K562 (cell line): Measurements from ENCODE around the gene BICC1. TPM values are rescaled to one million over a fixed set of nuclear protein-coding genes. Genes with fewer than 3 reads are reported as not detected.

Source experiments
- ATAC-seq: fragments of 200-7000 bp; cut with Tn5 transposase; 3 replicates; pipeline ENCODE4 v1.9.1; 2020; ENCODE audit warnings: moderate library complexity
- BruUV-seq: library from RNA; stranded (reverse); fragments of 400-500 nt; replicated peaks from 2 replicates; lab custom pipeline; 2021; lab: Mats Ljungman, UMichigan
- CTCF ChIA-PET: fragments of 300-600 bp; formaldehyde crosslinking; extraction: SDS; loops from one replicate; lab custom pipeline; 2021; ENCODE audit warnings: low intra/inter-chr PET ratio; lab: Yijun Ruan, JAX
- POLR2A ChIA-PET: fragments of 300-600, 350-650 bp; sonication (Branson Sonifier 250); formaldehyde crosslinking; extraction: SDS; loops from one replicate; lab custom pipeline; 2021; ENCODE audit warnings: antibody characterized with exemption, inconsistent platforms; lab: Yijun Ruan, JAX
- DNase-seq, 4 experiments: peaks; one replicate each; pipeline versions ENCODE4 v3.0.0 to v3.0.0-alpha.2; 2011 to 2018; ENCODE audit warnings: low spot score in 3 of 4, mixed read lengths in 3 of 4; ENCODE audit errors: extremely low read depth in 1 of 4
- FAIRE-seq: peaks from 2 replicates; lab custom pipeline; 2011; peaks lifted over from hg19 to GRCh38; lab: Jason Lieb, UNC
- H2AFZ ChIP-seq: 2 replicates; pipeline ENCODE4 v1.6.0; 2011; ENCODE audit warnings: low read depth, low read length, control low read depth, inconsistent platforms
- H3K27ac ChIP-seq: fragments of 200-600 bp; 3 replicates; pipeline ENCODE4 v1.8.0; 2011; ENCODE audit warnings: low read depth, mild to moderate bottlenecking, control low read depth, inconsistent platforms, low read length, moderate library complexity, mixed read lengths; ENCODE audit errors: extremely low read depth
- H3K27me3 ChIP-seq, 2 experiments: fragments of 300-600 bp in 1 of 2; 2 replicates in 1 of 2; 3 replicates in 1 of 2; pipeline versions ENCODE4 v1.6.0 to v1.8.0; 2011; ENCODE audit warnings: inconsistent platforms in 2 of 2, low read length in 2 of 2, mild to moderate bottlenecking in 1 of 2, mixed read lengths in 1 of 2, moderate library complexity in 1 of 2; ENCODE audit not compliant: control insufficient read depth in 2 of 2, insufficient read depth in 2 of 2
- H3K36me3 ChIP-seq: fragments of 300-600 bp; 3 replicates; pipeline ENCODE4 v1.8.0; 2011; ENCODE audit warnings: mild to moderate bottlenecking, low read length, inconsistent platforms; ENCODE audit not compliant: control insufficient read depth, insufficient read depth
- H3K4me1 ChIP-seq, 2 experiments: fragments of 200-600 bp in 1 of 2; replicated peaks in 1 of 2; 2 replicates in 1 of 2; 3 replicates in 1 of 2; pipeline versions ENCODE4 v1.5.1 to v1.8.0; 2011; ENCODE audit warnings: inconsistent platforms in 2 of 2, low read length in 2 of 2, mild to moderate bottlenecking in 1 of 2, mixed read lengths in 1 of 2, moderate library complexity in 1 of 2; ENCODE audit not compliant: control insufficient read depth in 2 of 2, insufficient read depth in 2 of 2
- H3K4me2 ChIP-seq: 2 replicates; pipeline ENCODE4 v1.6.1; 2011; ENCODE audit warnings: low read length, control low read depth, inconsistent platforms, mixed read lengths; ENCODE audit not compliant: insufficient read depth
- H3K4me3 ChIP-seq: fragments of 200-600 bp; sonication (generic), shearing (Covaris generic); 2 replicates; pipeline ENCODE4 v1.5.1; 2016; ENCODE audit warnings: control low read depth, inconsistent platforms
- H3K79me2 ChIP-seq: fragments of 200-600 bp; 3 replicates; pipeline ENCODE4 v1.8.0; 2011; ENCODE audit warnings: low read length, inconsistent platforms; ENCODE audit not compliant: control insufficient read depth, insufficient read depth
- H3K9ac ChIP-seq, 2 experiments: 2 replicates each; pipeline versions ENCODE4 v1.6.0 to v1.6.1; 2011; ENCODE audit warnings: low read depth in 2 of 2, low read length in 2 of 2, control low read depth in 1 of 2, inconsistent platforms in 1 of 2, mild to moderate bottlenecking in 1 of 2, mixed read lengths in 1 of 2; ENCODE audit not compliant: insufficient read depth in 1 of 2
- H3K9me1 ChIP-seq: one replicate; pipeline ENCODE4 v1.6.0; 2011; ENCODE audit warnings: inconsistent platforms, mild to moderate bottlenecking, low read length, moderate library complexity; ENCODE audit not compliant: control insufficient read depth, insufficient read depth
- H3K9me3 ChIP-seq: replicated peaks from 2 replicates; pipeline ENCODE4 v1.5.1; 2011; ENCODE audit warnings: low read depth, low read length, inconsistent platforms; ENCODE audit not compliant: control insufficient read depth, insufficient read depth
- H4K20me1 ChIP-seq: replicated peaks from 2 replicates; pipeline ENCODE4 v1.6.1; 2011; ENCODE audit warnings: low read length, inconsistent platforms, mixed read lengths; ENCODE audit not compliant: control insufficient read depth, insufficient read depth
- CREB5 ChIP-seq: fragments of 250-450 bp; sonication (Bioruptor Pico); IDR thresholded peaks from 2 replicates; pipeline ENCODE4 v1.5.0; 2020; ENCODE audit warnings: mild to moderate bottlenecking
- HIVEP1 ChIP-seq: fragments of 250-450 bp; sonication (Bioruptor Pico); IDR thresholded peaks from 2 replicates; pipeline ENCODE4 v1.4.0; 2020; ENCODE audit warnings: mild to moderate bottlenecking
- MYNN ChIP-seq, 2 experiments: sonication (generic); formaldehyde crosslinking in 1 of 2; IDR thresholded peaks; 2 replicates each; pipeline versions ENCODE4 v1.5.0 to v1.6.1; 2016 to 2020; ENCODE audit warnings: antibody characterized with exemption in 1 of 2, missing genetic modification reagents in 1 of 2
- YY1 ChIP-seq, 3 experiments: IDR thresholded peaks; 2 replicates each; pipeline ENCODE4 v1.6.1; 2011; ENCODE audit warnings: low read length in 2 of 3, mild to moderate bottlenecking in 2 of 3, moderate library complexity in 2 of 3, borderline replicate concordance in 1 of 3, control low read depth in 1 of 3, low read depth in 1 of 3; ENCODE audit not compliant: insufficient read depth in 3 of 3, insufficient replicate concordance in 2 of 3, control insufficient read depth in 1 of 3, insufficient read length in 1 of 3; ENCODE audit errors: extremely low read depth in 1 of 3
- WGBS: fragments of 100-300 bp; shearing (Covaris generic); methylation state at CpG from one replicate; pipeline ENCODE4 v1.1.6; 2016; ENCODE audit warnings: low coverage, mixed read lengths; ENCODE audit not compliant: insufficient coverage; ENCODE audit errors: missing lambda C conversion rate; 5-methylcytosine and 5-hydroxymethylcytosine counted together
- in situ Hi-C: fragments of 300-500 bp; cut with MboI; formaldehyde crosslinking; loops from 4 replicates; pipeline ENCODE4 v1.15.0; 2018; ENCODE audit warnings: inconsistent platforms, mixed read lengths
- intact Hi-C: fragments of 100-400 bp; cut with micrococcal nuclease; formaldehyde crosslinking; loops from 2 replicates; pipeline ENCODE4 v1.14.2; 2022
- polyA plus RNA-seq, 8 experiments: library from polyadenylated mRNA; depleted of rRNA in 4 of 8; stranded (reverse) in 5 of 8; unstranded in 3 of 8; fragments of >200 nt; fragmentation: Nextera tagmentation in 2 of 8; fragmentation: Illumina TruSeq in 1 of 8; extraction: Ambion mirVana in 2 of 8; extraction: Trizol in 1 of 8; gene quantifications; 2 replicates each; pipeline versions ENCODE4 v1.2.1 to v1.2.3, GENCODE V29; 2011 to 2014; ENCODE audit warnings: inconsistent platforms in 1 of 8, missing spikeins in 1 of 8
- total RNA-seq, 7 experiments: library from RNA; depleted of rRNA in 6 of 7; stranded (reverse); fragments of >200 nt in 6 of 7; fragmentation: Illumina TruSeq in 2 of 7; extraction: Trizol in 2 of 7; gene quantifications; 2 replicates each; pipeline versions ENCODE4 v1.2.1 to v1.2.3, GENCODE V29; 2011 to 2021; ENCODE audit warnings: low replicate concordance in 1 of 7

Gene BICC1
- total and polyA plus RNA-seq, 9 of the 15 experiments (the other 6 are each of a cell fraction or from before 2014, with no cell fraction given) = not detected

- no peak overlapping the region for H3K4me3 ChIP-seq
- FAIRE-seq = no peak
- ATAC-seq = no peak
- TF ChIP-seq MYNN (IDR thresholded peaks at IDR 0.05) (no peak), MYNN (CRISPR knock-in tag; IDR thresholded peaks at IDR 0.05) (no peak), HIVEP1 (CRISPR knock-in tag) (no peak), CREB5 (no peak), YY1 (IDR thresholded peaks at IDR 0.05; ENCODE audit: borderline replicate concordance in 1 of 3, control insufficient read depth in 1 of 3, extremely low read depth in 1 of 3, insufficient read depth in 3 of 3, insufficient read length in 1 of 3, insufficient replicate concordance in 2 of 3, low read depth in 1 of 3, low read length in 2 of 3) (no peak)
- H3K9ac ChIP-seq = no peak overlapping the region
- WGBS = 2% methylated on average over 5 of the region's 5 CpGs
- H4K20me1 ChIP-seq = no peaks in the 10 kb centered on the region
- H3K4me2 ChIP-seq = no peak overlapping the region
- no peaks in the 10 kb centered on the region for H3K27me3 ChIP-seq
- H3K9me3 ChIP-seq = no peaks in the 10 kb centered on the region
- no peaks in the 10 kb centered on the region for H3K79me2 ChIP-seq
- ChIA-PET CTCF (no interaction called here), POLR2A (interaction anchor here (0.6 kb wide), 1 partner anchor 133 kb away, joined by 3 read pairs; no protein-coding TSS in a partner anchor)
- no peak for DNase-seq
- no peak overlapping the region for H3K27ac ChIP-seq
- H3K9me1 ChIP-seq = no peaks in the 10 kb centered on the region
- in situ Hi-C loops (no loop called here), intact Hi-C loops (no loop called here)
- no peak overlapping the region for H2AFZ ChIP-seq
- H3K4me1 ChIP-seq = no peaks in the 10 kb centered on the region
- BruUV-seq = no TSS peak
- no peaks in the 10 kb centered on the region for H3K36me3 ChIP-seq
Measured at GRCh38 chr10:58660575-58661255, 148.0 kb downstream of the BICC1 start.
